Esophagus muscularis mucosa (tissue), 4 donors: ENCODE data around the gene TMEM125. TPM values are rescaled to one million over a fixed set of nuclear protein-coding genes. Genes with fewer than 3 reads are reported as not detected.
A peak's percentile ranks its signal among the peaks of the same experiment; 100 is the strongest.

Experiments used
- DNase-seq: peaks from one replicate; pipeline ENCODE4 v3.0.0-alpha.2; 2017; ENCODE audit errors: extremely low spot score
- H3K27ac ChIP-seq, 4 donors: fragments of 200-600 bp; sonication (generic); replicated peaks in 1 of 4; 1 replicate in 3 of 4; 2 replicates in 1 of 4; pipeline ENCODE4 v1.5.1; 2016 to 2019; ENCODE audit warnings: mild to moderate bottlenecking in 1 of 4
- H3K27me3 ChIP-seq, 4 donors: fragments of 200-600 bp; sonication (generic); one replicate each; pipeline versions ENCODE4 v1.5.1 to v1.6.0; 2016 to 2019
- H3K36me3 ChIP-seq, 4 donors: fragments of 200-600 bp; sonication (generic); one replicate each; pipeline ENCODE4 v1.5.1; 2016 to 2019
- H3K4me1 ChIP-seq, 4 donors: fragments of 200-600 bp; sonication (generic); one replicate each; pipeline ENCODE4 v1.5.1; 2016 to 2019
- H3K4me3 ChIP-seq, 4 donors: fragments of 200-600 bp; sonication (generic); 1 replicate in 2 of 4; 2 replicates in 2 of 4; pipeline ENCODE4 v1.5.1; 2016 to 2019; ENCODE audit warnings: mild to moderate bottlenecking in 4 of 4, moderate library complexity in 1 of 4
- H3K9me3 ChIP-seq, 4 donors: fragments of 200-600 bp; sonication (generic); 1 replicate in 3 of 4; 2 replicates in 1 of 4; pipeline ENCODE4 v1.5.1; 2016 to 2019
- EP300 ChIP-seq: sonication (generic); formaldehyde crosslinking; IDR thresholded peaks from one replicate; pipeline ENCODE4 v1.6.1; 2017; ENCODE audit warnings: antibody characterized with exemption
- POLR2A ChIP-seq: fragments of 450-650 bp; IDR thresholded peaks from one replicate; pipeline ENCODE4 v1.6.1; 2017; ENCODE audit warnings: antibody characterized with exemption, moderate library complexity, mild to moderate bottlenecking, low read depth
- POLR2AphosphoS5 ChIP-seq, 2 donors: sonication (generic); formaldehyde crosslinking; IDR thresholded peaks; one replicate each; pipeline ENCODE4 v1.6.1; 2017; ENCODE audit warnings: antibody characterized with exemption in 2 of 2
- WGBS: methylation state at CpG from one replicate; pipeline ENCODE4 v1.1.5; 2018; 5-methylcytosine and 5-hydroxymethylcytosine counted together
- intact Hi-C: fragments of 100-400 bp; cut with DNase I; formaldehyde crosslinking; loops from one replicate; pipeline ENCODE4 v1.15.1; 2023
- total RNA-seq, 4 donors: library from RNA; depleted of rRNA; stranded (reverse); fragments of >200 nt; gene quantifications; one replicate each; pipeline versions ENCODE4 v1.1.0 to v1.2.1, GENCODE V29; 2016
- TF ChIP-seq, protein P1 (sequence below), 3 experiments: fragments of 200-600 bp in 2 of 3; fragments of 450-650 bp in 1 of 3; sonication (generic) in 2 of 3; IDR thresholded peaks; one replicate each; pipeline ENCODE4 v1.5.1; 2017 to 2019; ENCODE audit warnings: antibody characterized with exemption in 3 of 3, mild to moderate bottlenecking in 2 of 3, moderate library complexity in 1 of 3

TMEM125 gene
- total RNA-seq, 4 donors from 2014 or later: 0.26 to 0.40 TPM; not detected in 2

DNA sequence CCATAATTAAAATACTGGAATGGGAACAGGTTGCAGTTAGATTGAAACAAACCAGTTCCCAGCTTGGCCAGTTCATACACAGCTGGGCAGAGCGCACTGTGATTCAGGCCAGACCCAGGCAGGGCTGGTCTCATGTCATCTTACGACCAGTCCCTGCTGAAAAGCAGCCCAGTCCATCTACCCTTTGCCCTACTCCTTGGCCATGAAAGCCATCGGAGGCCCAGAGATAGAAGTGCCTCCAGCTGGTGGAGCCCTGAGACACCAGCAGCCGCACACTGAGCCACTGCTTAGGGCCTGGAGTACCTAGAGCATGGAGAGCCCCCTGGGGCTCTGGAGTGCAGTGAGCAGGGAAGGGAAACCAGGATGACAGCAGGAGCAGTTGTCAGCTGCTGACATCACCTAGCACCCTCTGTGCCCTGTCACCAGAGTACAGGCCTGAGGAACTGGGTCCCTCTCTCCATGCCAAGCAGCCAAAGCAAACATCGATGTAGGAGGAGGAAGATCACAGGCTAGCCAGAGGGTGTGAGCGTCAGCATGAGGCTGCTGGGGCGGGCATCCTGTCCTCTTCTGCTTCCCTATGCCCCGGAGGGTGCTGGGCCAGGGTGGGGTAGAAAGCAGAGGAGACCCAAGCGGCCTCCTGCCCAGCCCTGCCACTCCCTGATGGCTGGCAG lies 34.2 kb upstream of the TMEM125 start:
- TF ChIP-seq EP300: no peak
- TF ChIP-seq POLR2AphosphoS5 (IDR thresholded peaks at IDR 0.05): no peak
- TF ChIP-seq, protein P1, sequence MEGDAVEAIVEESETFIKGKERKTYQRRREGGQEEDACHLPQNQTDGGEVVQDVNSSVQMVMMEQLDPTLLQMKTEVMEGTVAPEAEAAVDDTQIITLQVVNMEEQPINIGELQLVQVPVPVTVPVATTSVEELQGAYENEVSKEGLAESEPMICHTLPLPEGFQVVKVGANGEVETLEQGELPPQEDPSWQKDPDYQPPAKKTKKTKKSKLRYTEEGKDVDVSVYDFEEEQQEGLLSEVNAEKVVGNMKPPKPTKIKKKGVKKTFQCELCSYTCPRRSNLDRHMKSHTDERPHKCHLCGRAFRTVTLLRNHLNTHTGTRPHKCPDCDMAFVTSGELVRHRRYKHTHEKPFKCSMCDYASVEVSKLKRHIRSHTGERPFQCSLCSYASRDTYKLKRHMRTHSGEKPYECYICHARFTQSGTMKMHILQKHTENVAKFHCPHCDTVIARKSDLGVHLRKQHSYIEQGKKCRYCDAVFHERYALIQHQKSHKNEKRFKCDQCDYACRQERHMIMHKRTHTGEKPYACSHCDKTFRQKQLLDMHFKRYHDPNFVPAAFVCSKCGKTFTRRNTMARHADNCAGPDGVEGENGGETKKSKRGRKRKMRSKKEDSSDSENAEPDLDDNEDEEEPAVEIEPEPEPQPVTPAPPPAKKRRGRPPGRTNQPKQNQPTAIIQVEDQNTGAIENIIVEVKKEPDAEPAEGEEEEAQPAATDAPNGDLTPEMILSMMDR (IDR thresholded peaks at IDR 0.05): no peak
- TF ChIP-seq POLR2A: no peak
- Histone ChIP-seq H3K27ac (no peak overlapping the region), H3K4me1 (peaks cover 11 to 23% (median 19%) of the 10 kb centered on the region in 4 donors), H3K9me3 (no peaks in the 10 kb centered on the region), H3K36me3 (no peaks in the 10 kb centered on the region), H3K4me3 (no peak overlapping the region), H3K27me3 (no peaks in the 10 kb centered on the region)
- intact Hi-C loops: loop anchor here (10.0 kb wide), 1 partner anchor 109 kb away; no protein-coding TSS in a partner anchor
- DNase-seq: peak; percentile 82
- 79% methylated on average over 2 of the region's 9 CpGs for WGBS

DNA sequence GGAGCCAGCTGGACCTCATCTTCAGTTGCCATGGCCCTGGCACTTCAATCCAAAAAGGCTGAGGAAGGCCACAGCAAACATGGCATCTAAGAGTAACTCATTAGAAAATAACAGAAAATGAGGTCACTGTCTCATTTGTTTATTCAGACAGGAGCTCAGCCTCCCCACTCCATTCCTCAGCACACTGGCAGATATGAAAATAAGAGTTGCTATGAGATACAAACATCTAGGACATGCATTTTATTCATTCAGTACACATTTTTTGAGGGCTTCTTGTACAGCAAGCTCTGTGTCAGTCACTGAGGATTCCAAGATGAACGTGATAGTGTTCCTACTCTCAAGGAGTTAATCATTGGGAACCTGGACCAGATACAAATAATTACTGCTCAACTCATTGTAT lies 32.7 kb upstream of the TMEM125 start:
- Histone ChIP-seq H3K27me3 (no peaks in the 10 kb centered on the region), H3K4me1 (peaks cover 11 to 24% (median 21%) of the 10 kb centered on the region in 4 donors), H3K9me3 (no peaks in the 10 kb centered on the region), H3K27ac (no peak overlapping the region), H3K4me3 (no peak overlapping the region), H3K36me3 (no peaks in the 10 kb centered on the region)
- TF ChIP-seq, protein P1 (IDR thresholded peaks at IDR 0.05): no peak
- TF ChIP-seq POLR2AphosphoS5 (IDR thresholded peaks at IDR 0.05) (no peak), EP300 (no peak), POLR2A (no peak)
- intact Hi-C loops: loop anchor here (10.0 kb wide), 1 partner anchor 108 kb away; no protein-coding TSS in a partner anchor
- WGBS: 75% methylated on average over 1 of the region's 1 CpG
- DNase-seq: no peak

DNA sequence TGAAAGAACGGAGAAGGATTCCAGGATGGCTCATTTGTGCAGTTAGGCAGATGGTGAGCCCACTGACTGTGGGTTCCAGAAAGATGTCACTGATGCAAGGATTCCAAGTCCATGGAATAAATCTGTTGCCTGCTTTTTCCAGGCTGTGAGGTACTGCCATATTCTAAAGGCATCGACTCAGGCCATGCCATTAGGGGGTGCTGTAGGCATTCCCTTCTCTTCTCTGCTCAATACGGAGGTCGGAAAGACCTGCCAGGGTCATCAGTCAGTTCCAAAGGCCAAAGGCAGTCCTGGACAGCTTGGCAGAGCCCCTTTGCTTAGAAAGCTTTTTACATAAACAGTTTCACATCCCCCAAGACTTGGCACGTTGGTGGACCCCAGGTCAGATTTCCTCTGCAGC lies 31.7 kb upstream of the TMEM125 start:
- H3K27me3 ChIP-seq: no peaks in the 10 kb centered on the region
- no peaks in the 10 kb centered on the region for H3K9me3 ChIP-seq
- TF ChIP-seq EP300: no peak
- TF ChIP-seq POLR2AphosphoS5 (IDR thresholded peaks at IDR 0.05): peak; percentile 28 to 54
- TF ChIP-seq, protein P1 (IDR thresholded peaks at IDR 0.05): peak; percentile 57 to 73 (median 68)
- no peak overlapping the region for H3K27ac ChIP-seq
- no peak overlapping the region for H3K4me3 ChIP-seq
- no peak for DNase-seq
- 13% methylated on average over 5 of the region's 5 CpGs for WGBS
- peaks cover 11 to 23% (median 17%) of the 10 kb centered on the region in 4 donors for H3K4me1 ChIP-seq
- H3K36me3 ChIP-seq: no peaks in the 10 kb centered on the region
- intact Hi-C loops: loop anchor here (10.0 kb wide), 1 partner anchor 107 kb away; no protein-coding TSS in a partner anchor

DNA sequence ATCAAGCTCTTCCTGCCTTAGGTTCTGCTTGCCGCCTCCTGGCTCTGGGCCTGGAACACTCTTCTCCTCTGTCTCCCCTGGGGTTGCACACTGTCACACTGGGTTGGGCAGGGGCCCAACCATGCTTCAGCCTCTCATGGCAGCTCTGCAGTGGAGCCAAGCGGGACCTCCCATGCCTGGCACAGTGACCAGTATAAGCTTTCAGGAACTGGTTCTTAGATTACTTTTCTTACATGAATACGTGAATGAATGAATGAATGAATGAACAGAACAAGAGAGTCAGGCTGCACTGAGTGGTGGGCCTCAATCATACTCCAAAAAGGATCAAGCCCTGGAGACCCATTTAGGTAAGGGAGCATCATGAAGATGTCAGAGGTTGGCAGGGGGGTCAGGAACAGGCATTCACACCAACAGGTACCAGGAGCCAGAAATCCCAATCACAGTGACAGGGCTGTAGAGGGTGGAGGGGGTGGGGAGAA lies 30.8 kb upstream of the TMEM125 start:
- no peaks in the 10 kb centered on the region for H3K27me3 ChIP-seq
- no peak for DNase-seq
- no peaks in the 10 kb centered on the region for H3K36me3 ChIP-seq
- no peaks in the 10 kb centered on the region for H3K9me3 ChIP-seq
- H3K4me3 ChIP-seq: no peak overlapping the region
- TF ChIP-seq, protein P1 (IDR thresholded peaks at IDR 0.05): no peak
- no peak for TF ChIP-seq POLR2A
- no peak for TF ChIP-seq EP300
- WGBS: 85% methylated on average over 3 of the region's 3 CpGs
- H3K27ac ChIP-seq: no peak overlapping the region
- peaks cover 11 to 23% (median 17%) of the 10 kb centered on the region in 4 donors for H3K4me1 ChIP-seq
- intact Hi-C loops: loop anchor here (10.0 kb wide), 1 partner anchor 106 kb away; no protein-coding TSS in a partner anchor
